Measurements from ENCODE around the gene TMEM184A. TPM values are rescaled to one million over a fixed set of nuclear protein-coding genes. Genes with fewer than 3 reads are reported as not detected.
A peak's percentile ranks its signal among the peaks of the same experiment; 100 is the strongest.
"Not testable (repeated sequence)": the region's sequence is repeated elsewhere in the genome, so short reads cannot be mapped to it uniquely, and the experiment has no call there.

Gene TMEM184A
- total RNA-seq, 1 donor from 2014 or later, result not detected

DNA sequence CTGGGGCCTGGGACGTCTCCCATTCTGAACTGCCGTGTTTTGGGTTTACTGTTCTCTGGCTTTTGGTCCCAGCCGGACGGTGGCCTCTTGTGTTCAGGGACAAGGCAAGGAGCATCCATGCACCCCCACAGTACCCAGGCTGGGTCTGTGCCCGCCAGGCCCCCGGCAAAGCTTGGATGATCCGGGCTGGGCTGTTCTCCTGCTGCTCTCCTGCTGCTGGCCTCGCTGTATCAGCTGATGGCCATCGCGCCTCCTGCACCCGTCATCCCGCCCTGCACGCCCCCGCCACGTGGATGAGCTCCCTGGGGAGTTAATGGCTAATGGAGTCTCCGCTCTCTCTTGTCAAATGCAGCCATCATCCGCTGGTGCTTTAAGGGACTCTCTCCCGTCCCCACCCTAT lies 28.7 kb upstream of the TMEM184A start:
- peaks cover 0 to 9% of the 10 kb centered on the region in 2 donors for H3K9me3 ChIP-seq
- intact Hi-C loops (cut with DNase I), result loop anchor here (5.0 kb wide), 1 partner anchor 623 kb away; no protein-coding TSS in a partner anchor
- no peak for DNase-seq (ENCODE audit: low spot score in 2 of 2)
- no peaks in the 10 kb centered on the region for H3K36me3 ChIP-seq
- TF ChIP-seq, protein P1, sequence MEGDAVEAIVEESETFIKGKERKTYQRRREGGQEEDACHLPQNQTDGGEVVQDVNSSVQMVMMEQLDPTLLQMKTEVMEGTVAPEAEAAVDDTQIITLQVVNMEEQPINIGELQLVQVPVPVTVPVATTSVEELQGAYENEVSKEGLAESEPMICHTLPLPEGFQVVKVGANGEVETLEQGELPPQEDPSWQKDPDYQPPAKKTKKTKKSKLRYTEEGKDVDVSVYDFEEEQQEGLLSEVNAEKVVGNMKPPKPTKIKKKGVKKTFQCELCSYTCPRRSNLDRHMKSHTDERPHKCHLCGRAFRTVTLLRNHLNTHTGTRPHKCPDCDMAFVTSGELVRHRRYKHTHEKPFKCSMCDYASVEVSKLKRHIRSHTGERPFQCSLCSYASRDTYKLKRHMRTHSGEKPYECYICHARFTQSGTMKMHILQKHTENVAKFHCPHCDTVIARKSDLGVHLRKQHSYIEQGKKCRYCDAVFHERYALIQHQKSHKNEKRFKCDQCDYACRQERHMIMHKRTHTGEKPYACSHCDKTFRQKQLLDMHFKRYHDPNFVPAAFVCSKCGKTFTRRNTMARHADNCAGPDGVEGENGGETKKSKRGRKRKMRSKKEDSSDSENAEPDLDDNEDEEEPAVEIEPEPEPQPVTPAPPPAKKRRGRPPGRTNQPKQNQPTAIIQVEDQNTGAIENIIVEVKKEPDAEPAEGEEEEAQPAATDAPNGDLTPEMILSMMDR (IDR thresholded peaks at IDR 0.05), result no peak
- H3K4me3 ChIP-seq, result no peak overlapping the region
- H3K27ac ChIP-seq, result no peak overlapping the region
- peaks cover 0 to under 1% of the 10 kb centered on the region in 2 donors for H3K4me1 ChIP-seq
- no peaks in the 10 kb centered on the region for H3K27me3 ChIP-seq

DNA sequence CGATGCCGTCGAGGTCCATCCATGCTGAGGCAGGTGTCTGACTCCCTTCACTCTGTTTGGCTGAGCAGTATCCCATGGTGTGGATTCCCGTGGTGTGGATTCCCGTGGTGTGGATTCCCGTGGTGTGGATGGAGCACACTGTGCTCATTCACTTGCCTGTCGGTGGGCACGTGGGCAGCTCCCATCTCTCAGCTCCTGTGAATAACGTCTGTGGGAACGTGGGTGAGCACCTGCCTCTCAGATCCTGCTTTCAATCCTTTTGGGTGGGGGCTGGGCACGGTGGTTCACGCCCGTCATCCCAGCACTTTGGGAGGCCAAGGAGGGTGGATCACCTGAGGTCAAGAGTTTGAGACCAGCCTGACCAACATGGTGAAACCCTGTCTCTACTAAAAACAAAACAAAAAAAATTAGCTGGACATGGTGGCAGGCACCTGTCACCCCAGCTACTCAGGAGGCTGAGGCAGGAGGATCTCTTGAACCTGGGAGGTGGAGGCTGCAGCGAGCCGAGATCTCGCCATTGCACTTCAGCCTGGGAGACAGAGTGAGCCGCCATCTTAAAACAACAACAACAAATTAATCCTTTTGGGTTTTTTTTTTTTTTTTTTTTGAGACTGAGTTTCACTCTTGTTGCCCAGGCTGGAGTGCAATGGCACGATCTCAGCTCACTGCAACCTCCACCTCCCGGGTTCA lies 27.4 kb upstream of the TMEM184A start:
- H3K27ac ChIP-seq; H3K9me3 ChIP-seq; DNase-seq (ENCODE audit: low spot score in 2 of 2); H3K36me3 ChIP-seq; H3K4me3 ChIP-seq; H3K27me3 ChIP-seq; H3K4me1 ChIP-seq: not testable (repeated sequence)
- intact Hi-C loops (cut with DNase I), result loop anchor here (5.0 kb wide), 1 partner anchor 624 kb away; no protein-coding TSS in a partner anchor

GRCh38 chr7:1580422-1581030 lies 24.5 kb upstream of the TMEM184A start:
- Histone ChIP-seq H3K4me3 (no peak overlapping the region), H3K27me3 (no peaks in the 10 kb centered on the region), H3K27ac (no peak overlapping the region), H3K4me1 (peaks cover 0 to 7% of the 10 kb centered on the region in 2 donors), H3K36me3 (no peaks in the 10 kb centered on the region), H3K9me3 (no peaks in the 10 kb centered on the region)
- intact Hi-C loops (cut with DNase I), result loop anchor here (5.0 kb wide), 1 partner anchor 627 kb away; no protein-coding TSS in a partner anchor
- TF ChIP-seq, protein P1 (IDR thresholded peaks at IDR 0.05), result no peak
- DNase-seq (ENCODE audit: low spot score in 2 of 2), result no peak

GRCh38 chr7:1579481-1580421 lies 23.7 kb upstream of the TMEM184A start:
- TF ChIP-seq, protein P1 (IDR thresholded peaks at IDR 0.05), result peak; percentile 60 to 88 (median 88)
- Histone ChIP-seq H3K4me1 (peaks cover 0 to 7% of the 10 kb centered on the region in 2 donors), H3K4me3 (no peak overlapping the region), H3K27me3 (no peaks in the 10 kb centered on the region), H3K9me3 (no peaks in the 10 kb centered on the region), H3K27ac (no peak overlapping the region), H3K36me3 (no peaks in the 10 kb centered on the region)
- intact Hi-C loops (cut with DNase I), result loop anchor here (2.0 to 5.0 kb wide), 2 partner anchors 628 to 769 kb away; no protein-coding TSS in a partner anchor
- peak in 1 of 2 donors; percentile 75 for DNase-seq (ENCODE audit: low spot score in 2 of 2)

GRCh38 chr7:1578513-1578912 lies 22.5 kb upstream of the TMEM184A start:
- Histone ChIP-seq H3K27ac (no peak overlapping the region), H3K36me3 (no peaks in the 10 kb centered on the region), H3K4me3 (no peak overlapping the region), H3K27me3 (no peaks in the 10 kb centered on the region), H3K4me1 (peaks cover 0 to 7% of the 10 kb centered on the region in 2 donors), H3K9me3 (no peaks in the 10 kb centered on the region)
- TF ChIP-seq, protein P1 (IDR thresholded peaks at IDR 0.05), result no peak
- intact Hi-C loops (cut with DNase I), result loop anchor here (2.0 kb wide), 1 partner anchor 770 kb away; no protein-coding TSS in a partner anchor
- no peak for DNase-seq (ENCODE audit: low spot score in 2 of 2)
